Astrocyte (in vitro differentiated cells and primary cell): ENCODE measurements around the gene OSTC. TPM values are rescaled to one million over a fixed set of nuclear protein-coding genes. Genes with fewer than 3 reads are reported as not detected.
"Not testable (repeated sequence)": the region's sequence is repeated elsewhere in the genome, so short reads cannot be mapped to it uniquely, and the experiment has no call there.

Experiments
- DNase-seq: peaks from one replicate; pipeline ENCODE4 v3.0.0-alpha.2; 2010; ENCODE audit warnings: low read depth
- FAIRE-seq: peaks from 2 replicates; lab custom pipeline; 2011; peaks lifted over from hg19 to GRCh38; lab: Jason Lieb, UNC
- H2AFZ ChIP-seq: 2 replicates; pipeline ENCODE4 v1.6.0; 2012; ENCODE audit warnings: low read depth, low read length, inconsistent platforms
- H3K27ac ChIP-seq: 2 replicates; pipeline ENCODE4 v1.5.1; 2011; ENCODE audit warnings: low read depth, low read length, inconsistent platforms
- H3K27me3 ChIP-seq: 2 replicates; pipeline ENCODE4 v1.6.0; 2011; ENCODE audit warnings: low read length, inconsistent platforms; ENCODE audit not compliant: insufficient read depth
- H3K36me3 ChIP-seq: 2 replicates; pipeline ENCODE4 v1.5.1; 2011; ENCODE audit warnings: low read length, inconsistent platforms; ENCODE audit not compliant: insufficient read depth
- H3K4me1 ChIP-seq: 2 replicates; pipeline ENCODE4 v1.5.1; 2011; ENCODE audit warnings: low read length, inconsistent platforms; ENCODE audit not compliant: insufficient read depth
- H3K4me2 ChIP-seq: 2 replicates; pipeline ENCODE4 v1.6.0; 2012; ENCODE audit warnings: low read length, inconsistent platforms
- H3K4me3 ChIP-seq: 2 replicates; pipeline ENCODE4 v1.5.1; 2011; ENCODE audit warnings: low read depth, mild to moderate bottlenecking, low read length, inconsistent platforms; ENCODE audit not compliant: insufficient read depth
- H3K79me2 ChIP-seq: 2 replicates; pipeline ENCODE4 v1.6.0; 2012; ENCODE audit warnings: mild to moderate bottlenecking, low read length, inconsistent platforms; ENCODE audit not compliant: insufficient read depth
- H3K9ac ChIP-seq: 2 replicates; pipeline ENCODE4 v1.6.0; 2012; ENCODE audit warnings: mild to moderate bottlenecking, low read length, inconsistent platforms
- H3K9me3 ChIP-seq: 2 replicates; pipeline ENCODE4 v1.5.1; 2012; ENCODE audit warnings: low read depth, mild to moderate bottlenecking, low read length, inconsistent platforms; ENCODE audit not compliant: insufficient read depth
- H4K20me1 ChIP-seq: 2 replicates; pipeline ENCODE4 v1.6.0; 2012; ENCODE audit warnings: low read length, inconsistent platforms; ENCODE audit not compliant: insufficient read depth
- H3K27ac Mint-ChIP-seq: one replicate; pipeline ENCODE4 v1.8.0; 2021; ENCODE audit warnings: mild to moderate bottlenecking, mixed read lengths; ENCODE audit not compliant: unreplicated experiment
- H3K27me3 Mint-ChIP-seq: one replicate; pipeline ENCODE4 v1.8.0; 2021; ENCODE audit warnings: low read depth, mixed read lengths; ENCODE audit not compliant: unreplicated experiment
- H3K36me3 Mint-ChIP-seq: one replicate; pipeline ENCODE4 v1.8.0; 2021; ENCODE audit warnings: low read depth, mixed read lengths; ENCODE audit not compliant: unreplicated experiment
- H3K4me1 Mint-ChIP-seq: one replicate; pipeline ENCODE4 v1.8.0; 2021; ENCODE audit warnings: low read depth, mixed read lengths; ENCODE audit not compliant: unreplicated experiment
- H3K4me3 Mint-ChIP-seq: one replicate; pipeline ENCODE4 v1.8.0; 2021; ENCODE audit warnings: mild to moderate bottlenecking, moderate library complexity, mixed read lengths; ENCODE audit not compliant: unreplicated experiment
- H3K9me3 Mint-ChIP-seq: one replicate; pipeline ENCODE4 v1.8.0; 2021; ENCODE audit warnings: mild to moderate bottlenecking, mixed read lengths; ENCODE audit not compliant: unreplicated experiment
- EZH2 ChIP-seq: IDR thresholded peaks from 2 replicates; pipeline ENCODE4 v1.6.1; 2012; ENCODE audit warnings: mild to moderate bottlenecking, low read length, inconsistent platforms; ENCODE audit not compliant: insufficient read depth
- total RNA-seq: library from RNA; stranded (reverse); gene quantifications from 2 replicates; pipeline ENCODE4 v1.2.1, GENCODE V29; 2021
- TF ChIP-seq, protein P1 (sequence below): IDR thresholded peaks from 2 replicates; pipeline ENCODE4 v1.5.1; 2011; ENCODE audit warnings: low read depth, mild to moderate bottlenecking, inconsistent platforms, low read length, moderate library complexity; ENCODE audit not compliant: insufficient read depth

The OSTC gene
- total RNA-seq, 1 donor from 2014 or later = 240 TPM

DNA sequence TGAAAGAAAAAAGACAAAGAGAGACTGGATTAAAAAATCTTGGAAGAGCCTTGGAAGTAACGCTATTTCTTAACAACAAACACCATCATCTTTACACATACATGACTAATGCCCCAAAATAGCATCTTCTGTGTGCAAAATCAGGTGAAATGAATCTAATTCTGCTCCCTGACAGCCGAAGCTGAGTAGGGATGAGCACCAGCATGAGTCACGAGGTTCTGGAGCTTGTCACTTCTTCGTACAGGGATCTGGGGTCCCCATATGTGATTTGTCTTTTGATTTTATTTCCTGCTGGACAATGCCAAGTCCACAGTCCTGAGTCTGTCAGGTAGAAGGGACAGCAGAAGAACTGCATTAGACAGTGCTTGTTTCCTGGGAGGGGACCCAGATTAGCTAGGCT, 55.9 kb downstream of the OSTC start:
- Histone ChIP-seq H3K27ac (no peak overlapping the region), H3K9me3 (no peaks in the 10 kb centered on the region), H3K36me3 (no peaks in the 10 kb centered on the region), H2AFZ (no peak overlapping the region), H3K79me2 (no peaks in the 10 kb centered on the region), H3K4me2 (no peak overlapping the region), H3K9ac (no peak overlapping the region), H3K4me1 (peaks cover 3% of the 10 kb centered on the region), H3K4me3 (no peak overlapping the region), H4K20me1 (no peaks in the 10 kb centered on the region), H3K27me3 (no peaks in the 10 kb centered on the region)
- TF ChIP-seq, protein P1, sequence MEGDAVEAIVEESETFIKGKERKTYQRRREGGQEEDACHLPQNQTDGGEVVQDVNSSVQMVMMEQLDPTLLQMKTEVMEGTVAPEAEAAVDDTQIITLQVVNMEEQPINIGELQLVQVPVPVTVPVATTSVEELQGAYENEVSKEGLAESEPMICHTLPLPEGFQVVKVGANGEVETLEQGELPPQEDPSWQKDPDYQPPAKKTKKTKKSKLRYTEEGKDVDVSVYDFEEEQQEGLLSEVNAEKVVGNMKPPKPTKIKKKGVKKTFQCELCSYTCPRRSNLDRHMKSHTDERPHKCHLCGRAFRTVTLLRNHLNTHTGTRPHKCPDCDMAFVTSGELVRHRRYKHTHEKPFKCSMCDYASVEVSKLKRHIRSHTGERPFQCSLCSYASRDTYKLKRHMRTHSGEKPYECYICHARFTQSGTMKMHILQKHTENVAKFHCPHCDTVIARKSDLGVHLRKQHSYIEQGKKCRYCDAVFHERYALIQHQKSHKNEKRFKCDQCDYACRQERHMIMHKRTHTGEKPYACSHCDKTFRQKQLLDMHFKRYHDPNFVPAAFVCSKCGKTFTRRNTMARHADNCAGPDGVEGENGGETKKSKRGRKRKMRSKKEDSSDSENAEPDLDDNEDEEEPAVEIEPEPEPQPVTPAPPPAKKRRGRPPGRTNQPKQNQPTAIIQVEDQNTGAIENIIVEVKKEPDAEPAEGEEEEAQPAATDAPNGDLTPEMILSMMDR = no peak
- no peak for TF ChIP-seq EZH2
- no peak for FAIRE-seq
- peaks cover 5% of the 10 kb centered on the region for H3K9me3 Mint-ChIP-seq
- H3K27ac Mint-ChIP-seq = no peak overlapping the region
- H3K36me3 Mint-ChIP-seq = no peaks in the 10 kb centered on the region
- peaks cover 13% of the 10 kb centered on the region for H3K27me3 Mint-ChIP-seq
- no peak for DNase-seq
- peaks cover 14% of the 10 kb centered on the region for H3K4me1 Mint-ChIP-seq
- no peak overlapping the region for H3K4me3 Mint-ChIP-seq

DNA sequence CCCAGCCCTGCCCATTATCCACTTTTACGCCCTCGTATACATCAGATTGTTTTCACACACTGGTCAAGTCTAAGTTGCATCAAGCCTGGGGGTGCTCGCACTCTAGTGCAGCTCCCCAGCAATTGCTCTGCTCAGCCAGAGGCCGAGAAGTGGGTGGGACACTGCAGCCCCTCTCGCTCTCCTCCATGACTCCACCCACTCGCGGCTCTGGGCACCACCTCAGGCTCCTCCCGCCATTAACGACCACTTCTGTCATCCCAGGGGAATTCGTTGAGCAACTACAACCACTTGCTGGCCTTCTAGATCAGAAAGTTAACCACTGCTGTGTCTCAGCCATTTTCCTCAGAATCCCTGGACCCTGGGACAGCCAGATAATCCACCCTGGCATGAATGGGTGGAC, 58.8 kb downstream of the OSTC start:
- no peak for FAIRE-seq
- no peak overlapping the region for H3K4me3 Mint-ChIP-seq
- TF ChIP-seq, protein P1 = no peak
- TF ChIP-seq EZH2 = no peak

DNA sequence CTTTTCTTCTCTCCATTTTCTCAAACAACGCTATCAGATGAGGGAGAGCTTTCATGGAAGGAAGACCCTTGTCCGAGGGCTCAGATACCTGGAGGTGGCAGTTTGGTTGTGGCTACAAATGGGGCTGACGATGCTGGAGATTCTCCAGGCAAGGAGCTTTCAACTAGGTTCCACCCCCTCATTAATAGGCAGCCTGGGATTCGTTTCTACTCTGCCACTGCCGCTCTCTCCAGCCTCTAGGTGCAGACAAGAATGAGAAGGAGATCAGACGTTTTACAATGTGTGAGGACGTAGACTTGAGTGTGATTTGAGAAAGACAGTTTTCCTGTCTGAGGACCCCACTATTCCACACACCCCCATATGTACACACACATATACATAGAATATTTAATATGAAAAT, 59.3 kb downstream of the OSTC start:
- H3K4me1 ChIP-seq = no peaks in the 10 kb centered on the region
- H3K4me2 ChIP-seq = no peak overlapping the region
- no peaks in the 10 kb centered on the region for H3K9me3 ChIP-seq
- Mint-ChIP-seq H3K9me3 (peaks cover 2% of the 10 kb centered on the region), H3K4me3 (no peak overlapping the region), H3K27ac (no peak overlapping the region), H3K4me1 (no peaks in the 10 kb centered on the region), H3K27me3 (peaks cover 13% of the 10 kb centered on the region), H3K36me3 (no peaks in the 10 kb centered on the region)
- no peak for FAIRE-seq
- no peak overlapping the region for H3K9ac ChIP-seq
- TF ChIP-seq, protein P1 = no peak
- no peak for TF ChIP-seq EZH2
- no peaks in the 10 kb centered on the region for H3K79me2 ChIP-seq
- no peak overlapping the region for H3K4me3 ChIP-seq
- no peaks in the 10 kb centered on the region for H3K36me3 ChIP-seq
- DNase-seq = no peak
- H3K27ac ChIP-seq = no peak overlapping the region
- no peak overlapping the region for H2AFZ ChIP-seq
- no peaks in the 10 kb centered on the region for H3K27me3 ChIP-seq
- H4K20me1 ChIP-seq = no peaks in the 10 kb centered on the region

More for the DNA sequence above, 58.8 kb downstream of the OSTC start:
- Histone ChIP-seq H3K4me2 (no peak overlapping the region), H3K79me2 (no peaks in the 10 kb centered on the region), H3K27me3 (no peaks in the 10 kb centered on the region), H3K9me3 (no peaks in the 10 kb centered on the region), H4K20me1 (no peaks in the 10 kb centered on the region), H3K9ac (no peak overlapping the region), H3K27ac (no peak overlapping the region), H3K4me1 (no peaks in the 10 kb centered on the region), H3K36me3 (no peaks in the 10 kb centered on the region), H2AFZ (no peak overlapping the region), H3K4me3 (no peak overlapping the region)
- Mint-ChIP-seq H3K27ac (no peak overlapping the region), H3K27me3 (peaks cover 13% of the 10 kb centered on the region), H3K9me3 (peaks cover 2% of the 10 kb centered on the region), H3K4me1 (no peaks in the 10 kb centered on the region), H3K36me3 (no peaks in the 10 kb centered on the region)
- no peak for DNase-seq

DNA sequence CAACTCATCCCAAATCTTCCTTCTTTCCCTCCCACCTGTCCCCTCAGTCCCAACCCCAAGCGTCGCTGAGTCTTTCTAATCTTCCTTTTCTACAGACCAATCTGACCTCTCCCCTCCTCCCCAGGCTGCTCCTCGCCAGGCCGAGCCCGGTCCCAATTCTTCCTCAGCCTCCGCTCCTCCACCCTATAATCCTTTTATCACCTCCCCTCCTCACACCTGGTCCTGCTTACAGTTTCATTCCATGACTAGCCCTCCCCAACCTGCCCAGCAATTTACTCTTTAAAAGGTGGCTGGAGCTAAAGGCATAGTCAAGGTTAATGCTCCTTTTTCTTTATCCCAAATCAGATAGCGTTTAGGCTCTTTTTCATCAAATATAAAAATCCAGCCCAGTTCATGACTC, 60.2 kb downstream of the OSTC start:
- not testable (repeated sequence) for FAIRE-seq, H3K79me2 ChIP-seq, H3K27me3 ChIP-seq, H3K4me1 Mint-ChIP-seq, H3K36me3 ChIP-seq, H3K27ac ChIP-seq, H3K4me1 ChIP-seq, H3K9me3 Mint-ChIP-seq, DNase-seq, H3K27ac Mint-ChIP-seq, H3K4me2 ChIP-seq, H3K4me3 ChIP-seq, H3K9ac ChIP-seq, H2AFZ ChIP-seq, H3K9me3 ChIP-seq, H4K20me1 ChIP-seq, H3K36me3 Mint-ChIP-seq, H3K4me3 Mint-ChIP-seq
- H3K27me3 Mint-ChIP-seq = peaks cover 13% of the 10 kb centered on the region
